Esophagus muscularis mucosa (tissue), 4 donors: Measurements from ENCODE around the gene PGAM1. TPM values are rescaled to one million over a fixed set of nuclear protein-coding genes. Genes with fewer than 3 reads are reported as not detected.
A peak's percentile ranks its signal among the peaks of the same experiment; 100 is the strongest.
"Not testable (repeated sequence)": the region's sequence is repeated elsewhere in the genome, so short reads cannot be mapped to it uniquely, and the experiment has no call there.

Experiments used
- DNase-seq: peaks from one replicate; pipeline ENCODE4 v3.0.0-alpha.2; 2017; ENCODE audit errors: extremely low spot score
- H3K27ac ChIP-seq, 4 donors: fragments of 200-600 bp; sonication (generic); replicated peaks in 1 of 4; 1 replicate in 3 of 4; 2 replicates in 1 of 4; pipeline ENCODE4 v1.5.1; 2016 to 2019; ENCODE audit warnings: mild to moderate bottlenecking in 1 of 4
- H3K27me3 ChIP-seq, 4 donors: fragments of 200-600 bp; sonication (generic); one replicate each; pipeline versions ENCODE4 v1.5.1 to v1.6.0; 2016 to 2019
- H3K36me3 ChIP-seq, 4 donors: fragments of 200-600 bp; sonication (generic); one replicate each; pipeline ENCODE4 v1.5.1; 2016 to 2019
- H3K4me1 ChIP-seq, 4 donors: fragments of 200-600 bp; sonication (generic); one replicate each; pipeline ENCODE4 v1.5.1; 2016 to 2019
- H3K4me3 ChIP-seq, 4 donors: fragments of 200-600 bp; sonication (generic); 1 replicate in 2 of 4; 2 replicates in 2 of 4; pipeline ENCODE4 v1.5.1; 2016 to 2019; ENCODE audit warnings: mild to moderate bottlenecking in 4 of 4, moderate library complexity in 1 of 4
- H3K9me3 ChIP-seq, 4 donors: fragments of 200-600 bp; sonication (generic); 1 replicate in 3 of 4; 2 replicates in 1 of 4; pipeline ENCODE4 v1.5.1; 2016 to 2019
- EP300 ChIP-seq: sonication (generic); formaldehyde crosslinking; IDR thresholded peaks from one replicate; pipeline ENCODE4 v1.6.1; 2017; ENCODE audit warnings: antibody characterized with exemption
- POLR2A ChIP-seq: fragments of 450-650 bp; IDR thresholded peaks from one replicate; pipeline ENCODE4 v1.6.1; 2017; ENCODE audit warnings: antibody characterized with exemption, moderate library complexity, mild to moderate bottlenecking, low read depth
- POLR2AphosphoS5 ChIP-seq, 2 donors: sonication (generic); formaldehyde crosslinking; IDR thresholded peaks; one replicate each; pipeline ENCODE4 v1.6.1; 2017; ENCODE audit warnings: antibody characterized with exemption in 2 of 2
- WGBS: methylation state at CpG from one replicate; pipeline ENCODE4 v1.1.5; 2018; 5-methylcytosine and 5-hydroxymethylcytosine counted together
- intact Hi-C: fragments of 100-400 bp; cut with DNase I; formaldehyde crosslinking; loops from one replicate; pipeline ENCODE4 v1.15.1; 2023
- total RNA-seq, 4 donors: library from RNA; depleted of rRNA; stranded (reverse); fragments of >200 nt; gene quantifications; one replicate each; pipeline versions ENCODE4 v1.1.0 to v1.2.1, GENCODE V29; 2016
- TF ChIP-seq, protein P1 (sequence below), 3 experiments: fragments of 200-600 bp in 2 of 3; fragments of 450-650 bp in 1 of 3; sonication (generic) in 2 of 3; IDR thresholded peaks; one replicate each; pipeline ENCODE4 v1.5.1; 2017 to 2019; ENCODE audit warnings: antibody characterized with exemption in 3 of 3, mild to moderate bottlenecking in 2 of 3, moderate library complexity in 1 of 3

PGAM1 gene
- total RNA-seq, 4 donors from 2014 or later: 282 to 381 (median 321) TPM

DNA sequence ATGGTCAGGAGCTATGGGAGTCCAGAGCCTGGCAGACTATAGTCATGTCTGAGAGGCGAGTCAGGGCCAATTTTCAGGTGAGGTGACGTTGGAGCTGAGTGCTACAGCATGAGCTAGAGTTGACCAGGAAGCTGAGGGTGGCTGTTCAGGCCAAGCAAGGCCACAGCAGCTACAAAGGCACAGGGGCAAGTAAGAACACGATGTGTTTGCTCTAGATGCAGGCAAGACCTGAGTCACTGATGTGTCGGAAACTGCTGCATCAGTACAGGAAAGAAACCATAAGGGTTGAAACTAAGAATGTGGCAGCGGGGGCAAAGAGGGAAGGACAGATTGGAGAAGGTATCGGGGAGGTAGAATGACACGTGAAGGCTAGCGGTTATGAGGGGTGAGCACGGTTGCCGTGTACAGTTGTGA lies 13.1 kb upstream of the PGAM1 start:
- no peak overlapping the region for H3K4me3 ChIP-seq
- H3K9me3 ChIP-seq: no peaks in the 10 kb centered on the region
- H3K36me3 ChIP-seq: no peaks in the 10 kb centered on the region
- intact Hi-C loops: no loop called here
- H3K4me1 ChIP-seq: peaks cover 0 to under 1% (median 0%) of the 10 kb centered on the region in 4 donors
- 88% methylated on average over 10 of the region's 10 CpGs for WGBS
- no peak for DNase-seq
- no peaks in the 10 kb centered on the region for H3K27me3 ChIP-seq
- TF ChIP-seq, protein P1, sequence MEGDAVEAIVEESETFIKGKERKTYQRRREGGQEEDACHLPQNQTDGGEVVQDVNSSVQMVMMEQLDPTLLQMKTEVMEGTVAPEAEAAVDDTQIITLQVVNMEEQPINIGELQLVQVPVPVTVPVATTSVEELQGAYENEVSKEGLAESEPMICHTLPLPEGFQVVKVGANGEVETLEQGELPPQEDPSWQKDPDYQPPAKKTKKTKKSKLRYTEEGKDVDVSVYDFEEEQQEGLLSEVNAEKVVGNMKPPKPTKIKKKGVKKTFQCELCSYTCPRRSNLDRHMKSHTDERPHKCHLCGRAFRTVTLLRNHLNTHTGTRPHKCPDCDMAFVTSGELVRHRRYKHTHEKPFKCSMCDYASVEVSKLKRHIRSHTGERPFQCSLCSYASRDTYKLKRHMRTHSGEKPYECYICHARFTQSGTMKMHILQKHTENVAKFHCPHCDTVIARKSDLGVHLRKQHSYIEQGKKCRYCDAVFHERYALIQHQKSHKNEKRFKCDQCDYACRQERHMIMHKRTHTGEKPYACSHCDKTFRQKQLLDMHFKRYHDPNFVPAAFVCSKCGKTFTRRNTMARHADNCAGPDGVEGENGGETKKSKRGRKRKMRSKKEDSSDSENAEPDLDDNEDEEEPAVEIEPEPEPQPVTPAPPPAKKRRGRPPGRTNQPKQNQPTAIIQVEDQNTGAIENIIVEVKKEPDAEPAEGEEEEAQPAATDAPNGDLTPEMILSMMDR (IDR thresholded peaks at IDR 0.05): no peak
- TF ChIP-seq POLR2AphosphoS5 (IDR thresholded peaks at IDR 0.05) (no peak), EP300 (no peak), POLR2A (no peak)
- H3K27ac ChIP-seq: no peak overlapping the region

DNA sequence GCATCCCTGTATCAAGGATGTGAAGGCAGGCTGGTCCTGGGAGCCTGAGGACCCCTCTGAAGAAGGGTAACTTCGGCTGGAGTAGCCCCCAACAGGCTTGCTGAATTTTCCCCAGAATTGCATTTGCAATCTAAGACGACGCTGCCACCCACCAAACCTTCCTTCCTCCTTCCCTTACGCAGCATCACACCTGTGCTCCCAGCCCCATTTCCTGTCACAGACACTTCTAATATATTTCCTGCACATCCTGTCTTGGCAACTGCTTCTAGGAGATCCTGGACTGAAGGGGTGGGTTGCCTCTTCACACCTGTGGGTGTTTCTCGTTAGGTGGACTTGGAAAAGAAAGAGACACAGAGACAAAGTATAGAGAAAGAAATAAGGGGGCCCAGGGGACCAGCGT lies 9.4 kb upstream of the PGAM1 start:
- peaks cover 0 to 15% (median 8%) of the 10 kb centered on the region in 4 donors for H3K4me1 ChIP-seq
- H3K36me3 ChIP-seq: no peaks in the 10 kb centered on the region
- no peak overlapping the region for H3K4me3 ChIP-seq
- no peaks in the 10 kb centered on the region for H3K9me3 ChIP-seq
- H3K27me3 ChIP-seq: no peaks in the 10 kb centered on the region
- intact Hi-C loops: no loop called here
- no peak for DNase-seq
- WGBS: 81% methylated on average over 6 of the region's 6 CpGs
- no peak overlapping the region for H3K27ac ChIP-seq
- no peak for TF ChIP-seq POLR2AphosphoS5 (IDR thresholded peaks at IDR 0.05)
- no peak for TF ChIP-seq POLR2A
- no peak for TF ChIP-seq EP300
- TF ChIP-seq, protein P1 (IDR thresholded peaks at IDR 0.05): no peak

DNA sequence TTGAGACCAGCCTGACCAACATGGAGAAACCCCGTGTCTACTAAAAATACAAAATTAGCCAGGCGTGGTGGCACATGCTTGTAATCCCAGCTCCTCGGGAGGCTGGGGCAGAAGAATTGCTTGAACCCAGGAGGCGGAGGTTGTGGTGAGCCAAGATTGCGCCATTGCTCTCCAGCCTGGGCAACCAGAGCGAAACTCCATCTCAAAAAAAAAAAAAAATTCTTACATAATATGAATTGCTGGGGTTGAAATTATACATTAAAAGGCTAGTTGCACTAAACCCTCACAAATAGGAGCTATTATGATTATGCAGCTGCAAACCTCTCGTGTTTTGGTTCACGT lies 2.3 kb upstream of the PGAM1 start:
- H3K4me1 ChIP-seq: peaks cover 22 to 48% (median 37%) of the 10 kb centered on the region in 4 donors
- H3K4me3 ChIP-seq, intact Hi-C loops, H3K36me3 ChIP-seq, H3K9me3 ChIP-seq, DNase-seq, H3K27me3 ChIP-seq, H3K27ac ChIP-seq: not testable (repeated sequence)
- WGBS: 87% methylated on average over 8 of the region's 8 CpGs

DNA sequence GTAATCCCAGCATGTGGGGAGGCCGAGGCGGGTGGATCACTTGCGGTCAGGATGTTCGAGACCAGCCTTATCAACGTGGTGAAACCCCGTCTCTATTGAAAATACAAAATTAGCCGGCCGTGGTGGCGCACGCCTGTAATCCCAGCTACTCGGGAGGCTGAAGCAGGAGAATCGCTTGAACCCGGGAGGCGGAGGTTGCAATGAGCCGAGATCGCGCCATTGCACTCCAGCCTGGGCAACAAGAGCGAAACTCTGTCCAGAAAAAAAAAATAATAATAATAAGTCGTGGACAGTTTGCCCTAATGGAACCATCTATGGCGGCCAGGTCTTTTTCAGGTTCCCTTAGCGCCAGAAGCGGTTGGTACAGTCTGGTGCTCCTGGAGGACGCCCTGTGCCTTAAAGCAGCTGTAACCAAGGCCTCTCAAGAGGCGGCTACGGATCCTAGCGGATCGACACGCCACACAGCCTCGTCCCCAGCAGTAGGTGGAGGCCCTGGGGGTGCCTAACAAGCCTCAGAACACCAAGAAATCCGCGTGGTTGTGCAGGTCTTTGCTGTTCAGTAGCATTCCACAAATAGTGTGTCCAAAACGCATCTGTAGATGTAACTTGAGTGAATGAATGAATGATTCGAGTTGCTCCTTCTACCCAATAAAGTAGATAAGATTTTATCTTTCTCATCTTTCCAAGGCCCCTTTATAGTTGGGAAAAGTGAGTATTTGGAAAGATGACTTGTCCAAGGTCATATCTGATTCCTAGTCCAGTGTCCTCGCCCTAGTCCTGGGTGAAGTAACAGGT lies 982 bp downstream of the PGAM1 start:
- 10% methylated on average over 32 of the region's 34 CpGs for WGBS
- H3K27me3 ChIP-seq: no peaks in the 10 kb centered on the region
- H3K4me3 ChIP-seq: peak overlapping the region; percentile 71 to 94 (median 75)
- H3K36me3 ChIP-seq: peaks cover 21 to 40% (median 31%) of the 10 kb centered on the region in 4 donors
- DNase-seq: no peak
- no peaks in the 10 kb centered on the region for H3K9me3 ChIP-seq
- intact Hi-C loops: no loop called here
- TF ChIP-seq, protein P1 (IDR thresholded peaks at IDR 0.05): no peak
- no peak for TF ChIP-seq POLR2A
- TF ChIP-seq EP300: no peak
- TF ChIP-seq POLR2AphosphoS5 (IDR thresholded peaks at IDR 0.05): no peak
- H3K27ac ChIP-seq: peak overlapping the region; percentile 93 to 95 (median 94)
- H3K4me1 ChIP-seq: peaks cover 23 to 45% (median 35%) of the 10 kb centered on the region in 4 donors

DNA sequence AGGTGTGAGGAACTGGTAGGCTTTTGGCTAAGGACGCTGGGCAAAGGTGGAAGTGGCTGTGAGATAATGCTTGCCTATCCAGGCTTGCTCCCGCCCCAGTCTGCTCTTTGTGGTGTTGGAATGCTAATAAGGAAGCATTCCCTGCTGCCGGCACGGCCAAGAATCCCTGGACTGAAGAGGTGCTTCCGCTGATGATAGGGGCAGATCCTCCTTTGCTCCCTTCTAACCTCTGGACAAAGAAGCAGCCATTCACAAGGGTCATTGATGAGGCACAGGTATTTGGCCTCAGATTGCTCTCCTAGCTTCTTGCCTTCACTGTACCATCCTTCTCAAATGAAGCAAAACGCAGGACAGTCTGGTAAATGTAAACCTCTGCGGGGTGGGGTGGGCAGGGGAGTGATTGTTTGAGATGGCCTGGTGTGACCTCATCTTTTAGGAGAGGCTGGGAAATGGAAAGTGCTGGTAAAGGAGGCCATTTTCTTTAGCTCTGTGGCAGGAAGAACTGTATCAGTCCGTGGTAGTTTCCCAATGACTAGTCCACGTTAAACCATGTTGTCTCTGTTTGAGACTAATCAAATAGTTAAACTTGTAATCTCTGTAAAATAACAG lies 1.7 kb downstream of the PGAM1 start:
- peaks cover 23 to 44% (median 34%) of the 10 kb centered on the region in 4 donors for H3K36me3 ChIP-seq
- H3K27ac ChIP-seq: peak overlapping the region; percentile 93 to 95 (median 94)
- TF ChIP-seq, protein P1 (IDR thresholded peaks at IDR 0.05): no peak
- no peak for TF ChIP-seq EP300
- TF ChIP-seq POLR2AphosphoS5 (IDR thresholded peaks at IDR 0.05): no peak
- no peak for TF ChIP-seq POLR2A
- no peak for DNase-seq
- no peaks in the 10 kb centered on the region for H3K9me3 ChIP-seq
- peak overlapping the region; percentile 71 to 94 (median 75) for H3K4me3 ChIP-seq
- peaks cover 23 to 45% (median 35%) of the 10 kb centered on the region in 4 donors for H3K4me1 ChIP-seq
- intact Hi-C loops: no loop called here
- WGBS: 14% methylated on average over 9 of the region's 9 CpGs
- no peaks in the 10 kb centered on the region for H3K27me3 ChIP-seq
